GM12801 (cell line): Measurements from ENCODE around the gene PTN.

ENCODE experiments used
- TF ChIP-seq, protein P1 (sequence below): IDR thresholded peaks from one replicate; pipeline ENCODE4 v1.5.1; 2011; ENCODE audit warnings: control low read depth; ENCODE audit not compliant: insufficient read length; ENCODE audit errors: extremely low read depth

The PTN gene, protein sequence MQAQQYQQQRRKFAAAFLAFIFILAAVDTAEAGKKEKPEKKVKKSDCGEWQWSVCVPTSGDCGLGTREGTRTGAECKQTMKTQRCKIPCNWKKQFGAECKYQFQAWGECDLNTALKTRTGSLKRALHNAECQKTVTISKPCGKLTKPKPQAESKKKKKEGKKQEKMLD

DNA sequence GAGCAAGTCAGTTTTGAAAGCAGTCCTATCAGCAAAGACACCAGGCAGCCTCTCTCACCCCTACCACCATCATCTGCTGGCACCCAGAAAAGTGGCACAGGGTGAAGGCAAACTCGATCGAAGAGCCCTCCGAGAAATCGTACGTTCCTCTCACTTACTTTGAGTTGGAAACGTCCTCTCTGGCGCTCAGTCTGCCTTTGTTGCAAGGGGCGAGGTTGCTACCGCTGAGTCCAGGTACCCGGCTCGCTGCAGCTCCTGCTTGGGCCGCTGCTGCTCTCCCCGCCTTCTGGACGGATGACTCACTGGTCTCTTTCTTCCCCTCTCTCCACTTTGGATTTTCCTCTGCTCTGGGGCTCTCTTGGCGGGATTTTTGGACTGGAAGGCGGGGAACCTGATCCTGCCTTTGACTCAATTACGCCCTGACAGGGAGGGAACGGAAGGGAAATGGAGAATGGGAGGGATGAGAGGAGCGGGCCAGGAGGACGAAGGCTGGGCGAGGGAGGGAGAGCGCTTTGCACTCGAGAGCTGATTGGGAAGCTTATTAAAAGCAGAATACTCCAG is at the start of gene PTN:
TSS of gene PTN (minus strand) at position 453 of the 561 bp plus-strand sequence. CDS start 88,760 bp downstream, outside the sequence.
- TF ChIP-seq, protein P1, sequence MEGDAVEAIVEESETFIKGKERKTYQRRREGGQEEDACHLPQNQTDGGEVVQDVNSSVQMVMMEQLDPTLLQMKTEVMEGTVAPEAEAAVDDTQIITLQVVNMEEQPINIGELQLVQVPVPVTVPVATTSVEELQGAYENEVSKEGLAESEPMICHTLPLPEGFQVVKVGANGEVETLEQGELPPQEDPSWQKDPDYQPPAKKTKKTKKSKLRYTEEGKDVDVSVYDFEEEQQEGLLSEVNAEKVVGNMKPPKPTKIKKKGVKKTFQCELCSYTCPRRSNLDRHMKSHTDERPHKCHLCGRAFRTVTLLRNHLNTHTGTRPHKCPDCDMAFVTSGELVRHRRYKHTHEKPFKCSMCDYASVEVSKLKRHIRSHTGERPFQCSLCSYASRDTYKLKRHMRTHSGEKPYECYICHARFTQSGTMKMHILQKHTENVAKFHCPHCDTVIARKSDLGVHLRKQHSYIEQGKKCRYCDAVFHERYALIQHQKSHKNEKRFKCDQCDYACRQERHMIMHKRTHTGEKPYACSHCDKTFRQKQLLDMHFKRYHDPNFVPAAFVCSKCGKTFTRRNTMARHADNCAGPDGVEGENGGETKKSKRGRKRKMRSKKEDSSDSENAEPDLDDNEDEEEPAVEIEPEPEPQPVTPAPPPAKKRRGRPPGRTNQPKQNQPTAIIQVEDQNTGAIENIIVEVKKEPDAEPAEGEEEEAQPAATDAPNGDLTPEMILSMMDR, result no peak

DNA sequence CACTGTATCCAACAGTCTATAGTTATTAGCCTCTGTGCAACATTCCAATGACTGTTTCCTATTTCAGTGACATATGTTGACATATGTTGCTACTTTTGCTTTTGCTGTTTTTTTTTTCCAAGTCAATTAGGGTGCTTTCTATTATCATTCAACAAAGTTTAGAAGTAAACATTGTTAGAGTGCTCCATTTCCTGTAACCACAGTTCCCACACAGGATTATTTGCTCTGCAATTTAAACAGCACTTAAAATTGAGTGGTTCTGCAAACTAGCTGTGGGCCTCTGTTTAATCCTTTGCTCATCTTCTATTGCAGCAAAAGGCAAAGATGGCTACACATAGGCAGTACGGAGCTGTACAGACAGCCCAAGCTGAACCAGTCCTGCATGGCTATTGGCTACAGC is 46.5 kb upstream of the PTN start:
- TF ChIP-seq, protein P1, result no peak

DNA sequence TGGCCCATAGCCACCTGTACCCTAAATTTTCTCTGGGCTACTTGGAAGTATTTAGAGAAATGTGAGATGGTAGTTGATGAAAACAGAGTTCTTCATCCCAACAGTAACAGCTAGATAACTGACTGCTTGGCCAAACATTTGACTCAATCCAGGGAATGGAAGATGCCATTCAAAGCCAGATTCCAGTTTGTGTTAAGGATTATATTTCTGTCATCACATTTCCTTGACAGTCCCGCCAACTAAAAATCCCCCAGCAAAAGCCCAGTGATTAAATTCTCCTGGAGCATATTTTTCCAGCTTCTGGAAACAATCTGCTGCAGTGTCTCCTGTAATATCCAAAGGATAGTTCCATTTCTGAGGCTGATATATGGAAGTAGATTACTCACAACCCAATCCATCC is 45.4 kb upstream of the PTN start:
- TF ChIP-seq, protein P1, result no peak

DNA sequence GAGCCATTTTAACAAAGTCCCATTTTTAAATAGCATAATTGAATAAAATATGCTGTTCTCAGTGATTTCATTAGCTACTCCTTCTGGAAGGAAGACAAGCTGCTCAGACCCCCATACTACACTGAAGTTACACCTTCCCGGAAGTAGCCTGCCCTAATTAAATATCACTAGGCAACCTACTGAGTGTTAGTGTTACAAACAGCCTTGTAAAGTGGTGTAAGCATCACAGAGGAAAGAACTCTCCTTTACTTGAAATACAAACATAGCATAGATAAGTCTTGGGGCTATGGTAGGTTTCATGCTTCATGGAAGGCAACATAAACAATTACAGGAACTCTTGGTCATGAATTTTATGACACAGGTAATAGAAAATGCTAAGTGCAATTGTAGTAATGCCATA is 43.4 kb upstream of the PTN start:
- TF ChIP-seq, protein P1, result no peak

DNA sequence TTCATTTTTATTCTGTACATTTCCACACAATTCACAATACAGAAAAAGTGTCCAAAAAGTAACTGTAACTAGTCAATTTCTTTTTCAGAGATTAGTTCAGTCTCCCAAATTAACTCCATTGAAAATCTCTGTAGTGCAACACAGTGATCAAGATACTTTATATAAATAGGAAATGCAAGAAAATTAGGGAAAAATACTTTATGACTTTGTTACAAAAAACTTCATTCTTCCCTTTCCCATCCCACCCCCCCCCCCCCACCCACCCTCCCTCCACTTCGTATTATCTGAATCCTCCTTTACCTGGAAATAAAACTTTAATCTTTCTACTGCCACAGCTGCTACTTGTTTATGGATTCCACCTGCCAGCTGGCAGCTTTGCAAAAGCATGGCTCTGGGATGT is 37.5 kb upstream of the PTN start:
- TF ChIP-seq, protein P1, result no peak

DNA sequence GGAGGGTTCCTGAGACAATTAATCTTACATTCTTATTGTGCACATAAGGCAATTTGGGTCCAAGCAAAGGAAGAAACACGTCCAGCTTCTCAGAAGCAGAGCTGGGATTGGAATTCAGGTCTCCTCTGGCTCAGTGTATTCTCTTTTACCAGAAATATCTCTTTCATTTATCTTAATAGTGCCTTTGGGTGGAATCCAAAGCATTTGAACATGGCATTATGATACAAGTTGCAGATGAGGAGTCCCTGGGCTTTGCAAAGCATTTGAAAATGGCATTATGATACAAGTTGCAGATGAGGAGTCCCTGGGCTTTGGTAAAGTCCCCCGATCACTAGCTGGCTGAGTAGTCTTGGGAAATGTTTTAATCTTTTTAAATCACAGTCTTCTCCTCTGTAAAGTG is 30.0 kb upstream of the PTN start:
- TF ChIP-seq, protein P1, result no peak

DNA sequence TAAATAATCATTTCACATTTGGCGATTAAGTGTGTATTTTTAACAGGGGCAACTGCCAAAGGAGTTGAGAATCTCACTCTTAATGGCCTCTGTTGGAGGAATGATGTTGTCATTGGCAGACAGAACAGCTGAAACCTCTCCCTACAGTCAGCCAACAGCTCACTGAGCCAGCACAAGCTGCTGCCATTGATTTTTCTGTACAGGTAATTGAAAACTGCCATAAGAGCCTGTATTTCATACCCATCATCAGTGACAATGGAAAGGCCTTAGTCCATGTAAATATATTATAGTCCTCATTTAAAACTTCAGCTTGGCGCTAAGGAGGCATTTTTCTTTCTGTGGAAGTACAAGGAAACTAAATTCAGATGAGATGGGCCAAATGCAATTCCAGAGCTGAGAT is 28.1 kb upstream of the PTN start:
- TF ChIP-seq, protein P1, result no peak
